MM.1S (cell line): ENCODE results near the gene GLTPD2.

Source experiments
- CTCF ChIP-seq: fragments of 300-600 bp; sonication (generic); IDR thresholded peaks from 2 replicates; pipeline ENCODE4 v1.5.1; 2016; ENCODE audit warnings: antibody characterized with exemption, low read length, mixed read lengths
- EZH2 ChIP-seq: fragments of 300-600 bp; sonication (generic); optimal IDR thresholded peaks from 2 replicates; pipeline ENCODE3; 2017; ENCODE audit warnings: low read depth, mild to moderate bottlenecking, antibody characterized with exemption, low read length, mixed read lengths

GRCh38 chr17:4815043-4815675 is 26.4 kb downstream of the GLTPD2 start:
- TF ChIP-seq CTCF (no peak), EZH2 (no peak)
